Endodermal cell (in vitro differentiated cells): Measurements from ENCODE around the gene GAS6. TPM values are rescaled to one million over a fixed set of nuclear protein-coding genes. Genes with fewer than 3 reads are reported as not detected.
"Not testable (repeated sequence)": the region's sequence is repeated elsewhere in the genome, so short reads cannot be mapped to it uniquely, and the experiment has no call there.

Experiments
- DNase-seq: peaks from one replicate; pipeline ENCODE4 v3.0.0-alpha.2; 2017
- H3K27ac ChIP-seq: 2 replicates; pipeline ENCODE4 v1.5.1; 2013; ENCODE audit warnings: mild to moderate bottlenecking, low read depth, low read length, moderate library complexity
- H3K27me3 ChIP-seq: 2 replicates; pipeline ENCODE4 v1.6.1; 2013; ENCODE audit warnings: mild to moderate bottlenecking, low read length, moderate library complexity; ENCODE audit not compliant: insufficient read depth, control insufficient read depth, poor library complexity, severe bottlenecking
- H3K36me3 ChIP-seq: 2 replicates; pipeline ENCODE4 v1.7.0; 2013; ENCODE audit warnings: mild to moderate bottlenecking, low read length, moderate library complexity; ENCODE audit not compliant: control insufficient read depth, insufficient read depth
- H3K4me1 ChIP-seq: one replicate; pipeline ENCODE4 v1.7.0; 2013; ENCODE audit warnings: low read length; ENCODE audit not compliant: control insufficient read depth, insufficient read depth
- H3K4me3 ChIP-seq: 2 replicates; pipeline ENCODE4 v1.5.1; 2013; ENCODE audit warnings: mild to moderate bottlenecking, low read length, moderate library complexity
- H3K9ac ChIP-seq: 2 replicates; pipeline ENCODE4 v1.6.1; 2013; ENCODE audit warnings: mild to moderate bottlenecking, low read length, moderate library complexity; ENCODE audit not compliant: poor library complexity, severe bottlenecking; ENCODE audit errors: extremely low read depth
- H3K9me3 ChIP-seq: 2 replicates; pipeline ENCODE4 v1.6.1; 2013; ENCODE audit warnings: mild to moderate bottlenecking, low read length, moderate library complexity; ENCODE audit not compliant: control insufficient read depth
- H3K27ac Mint-ChIP-seq: 2 replicates; pipeline ENCODE4 v1.8.0; 2020; ENCODE audit warnings: mixed read lengths
- H3K27me3 Mint-ChIP-seq: 2 replicates; pipeline ENCODE4 v1.8.0; 2021; ENCODE audit warnings: mild to moderate bottlenecking, mixed read lengths; ENCODE audit not compliant: insufficient read depth
- H3K36me3 Mint-ChIP-seq: 2 replicates; pipeline ENCODE4 v1.8.0; 2020; ENCODE audit warnings: low read depth, mixed read lengths
- H3K4me1 Mint-ChIP-seq: 2 replicates; pipeline ENCODE4 v1.8.0; 2020; ENCODE audit warnings: mixed read lengths
- H3K4me3 Mint-ChIP-seq: 2 replicates; pipeline ENCODE4 v1.8.0; 2020; ENCODE audit warnings: mild to moderate bottlenecking, moderate library complexity, mixed read lengths
- H3K9me3 Mint-ChIP-seq: 2 replicates; pipeline ENCODE4 v1.8.0; 2020; ENCODE audit warnings: mild to moderate bottlenecking, mixed read lengths
- CTCF ChIP-seq: fragments of 200-600 bp; sonication (generic); conservative IDR thresholded peaks from 2 replicates; pipeline ENCODE4 v1.5.0; 2021; ENCODE audit warnings: antibody characterized with exemption, mild to moderate bottlenecking
- WGBS, 2 experiments: methylation state at CpG; one replicate each; pipeline versions ENCODE4 v1.1.5 to v1.1.7; 2013; ENCODE audit warnings: missing lambda C conversion rate in 2 of 2, mixed read lengths in 1 of 2; ENCODE audit not compliant: insufficient coverage in 1 of 2, insufficient read length in 1 of 2; 5-methylcytosine and 5-hydroxymethylcytosine counted together
- total RNA-seq, 2 donors: library from RNA; stranded (reverse); fragmentation: NEBNext Ultra II Directional in 1 of 2; extraction: Animal tissue kit (Norgen Biotek cat#: 25700) in 1 of 2; gene quantifications; 2 replicates in 1 of 2; 3 replicates in 1 of 2; pipeline ENCODE4 v1.2.1, GENCODE V29; 2021

The GAS6 gene
- total RNA-seq, 2 donors from 2014 or later: 45.7 to 49.6 TPM

- Mint-ChIP-seq H3K4me1 (no peaks in the 10 kb centered on the region), H3K9me3 (no peaks in the 10 kb centered on the region), H3K36me3 (no peaks in the 10 kb centered on the region), H3K4me3 (no peak overlapping the region), H3K27me3 (no peaks in the 10 kb centered on the region), H3K27ac (no peak overlapping the region)
- H3K27me3 ChIP-seq: no peaks in the 10 kb centered on the region
- WGBS, 2 experiments: 83 to 94% methylated on average over 13 to 17 of the region's 17 CpGs
- H3K36me3 ChIP-seq: no peaks in the 10 kb centered on the region
- no peak overlapping the region for H3K27ac ChIP-seq
- no peak for TF ChIP-seq CTCF
- H3K9ac ChIP-seq: no peak overlapping the region
- no peak overlapping the region for H3K4me3 ChIP-seq
- H3K4me1 ChIP-seq: no peaks in the 10 kb centered on the region
- DNase-seq: peak; percentile 17
- H3K9me3 ChIP-seq: no peaks in the 10 kb centered on the region
Measured at GRCh38 chr13:113791226-113791625, 72.7 kb downstream of the GAS6 start.

DNA sequence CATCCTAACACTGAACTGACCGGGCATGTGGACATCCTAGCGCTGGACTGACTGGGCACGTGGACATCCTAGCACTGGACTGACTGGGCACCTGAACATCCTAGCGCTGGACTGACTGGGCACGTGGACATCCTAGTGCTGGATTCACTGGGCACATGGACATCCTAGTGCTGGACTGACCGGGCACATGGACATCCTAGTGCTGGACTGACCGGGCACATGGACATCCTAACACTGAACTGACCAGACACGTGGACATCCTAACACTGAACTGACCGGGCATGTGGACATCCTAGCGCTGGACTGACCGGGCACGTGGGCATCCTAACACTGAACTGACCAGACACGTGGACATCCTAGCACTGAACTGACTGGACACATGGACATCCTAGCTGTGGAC lies 73.9 kb downstream of the GAS6 start:
- H3K27me3 Mint-ChIP-seq, H3K27ac ChIP-seq, H3K4me3 Mint-ChIP-seq, H3K4me1 ChIP-seq, H3K9me3 Mint-ChIP-seq, H3K4me1 Mint-ChIP-seq, H3K27ac Mint-ChIP-seq, H3K27me3 ChIP-seq, H3K36me3 ChIP-seq, H3K36me3 Mint-ChIP-seq, H3K9ac ChIP-seq, H3K9me3 ChIP-seq, H3K4me3 ChIP-seq: not testable (repeated sequence)
- 84 to 95% methylated on average over 6 to 13 of the region's 13 CpGs for WGBS, 2 experiments
- peak; percentile 10 for DNase-seq

- 87 to 89% methylated on average over 4 to 6 of the region's 6 CpGs for WGBS, 2 experiments
- Mint-ChIP-seq H3K4me3 (no peak overlapping the region), H3K4me1 (no peaks in the 10 kb centered on the region), H3K9me3 (peaks cover 6% of the 10 kb centered on the region), H3K36me3 (peaks cover 2% of the 10 kb centered on the region), H3K27me3 (peaks cover 2% of the 10 kb centered on the region), H3K27ac (no peak overlapping the region)
- TF ChIP-seq CTCF: no peak
- H3K9me3 ChIP-seq: no peaks in the 10 kb centered on the region
- peak; percentile 10 for DNase-seq
- no peaks in the 10 kb centered on the region for H3K36me3 ChIP-seq
- H3K4me3 ChIP-seq: no peak overlapping the region
- H3K27me3 ChIP-seq: no peaks in the 10 kb centered on the region
- no peaks in the 10 kb centered on the region for H3K4me1 ChIP-seq
- H3K9ac ChIP-seq: no peak overlapping the region
- H3K27ac ChIP-seq: no peak overlapping the region
Measured at GRCh38 chr13:113789167-113789566, 74.7 kb downstream of the GAS6 start.
